ENCODE measurements around the gene ANKRA2.
A peak's percentile ranks its signal among the peaks of the same experiment; 100 is the strongest.

Gene ANKRA2

GRCh38 chr5:73592551-73592950 is 27.1 kb upstream of the ANKRA2 start:
- H3K79me2 ChIP-seq (ENCODE audit: insufficient read depth, low read length), result no peaks in the 10 kb centered on the region
- no peaks in the 10 kb centered on the region for H3K36me3 ChIP-seq (ENCODE audit: low read length)
- no peaks in the 10 kb centered on the region for H3F3A ChIP-seq (ENCODE audit: insufficient read depth)
- no peak overlapping the region for H3K4me3 ChIP-seq (ENCODE audit: insufficient read depth, low read length, poor library complexity, severe bottlenecking)
- no peak overlapping the region for H3K9ac ChIP-seq (ENCODE audit: low read length)
- no peak overlapping the region for H2AFZ ChIP-seq (ENCODE audit: low read depth, low read length, severe bottlenecking)
- H3K9me2 ChIP-seq (replicated peaks; ENCODE audit: insufficient read depth, low read length), result no peaks in the 10 kb centered on the region
- no peaks in the 10 kb centered on the region for H4K20me1 ChIP-seq (ENCODE audit: low read depth, low read length)
- no peaks in the 10 kb centered on the region for H3K9me3 ChIP-seq (ENCODE audit: insufficient read depth, low read length)
- no peak for TF ChIP-seq EZH2phosphoT487 (conservative IDR thresholded peaks at IDR 0.05; ENCODE audit: low read length)
- no peak for TF ChIP-seq CTCF (IDR thresholded peaks at IDR 0.05; ENCODE audit: insufficient read depth, low read length, poor library complexity, severe bottlenecking)
- no peaks in the 10 kb centered on the region for H3K27me3 ChIP-seq (ENCODE audit: low read length)
- no peak overlapping the region for H3K4me2 ChIP-seq (ENCODE audit: low read depth, low read length, poor library complexity, severe bottlenecking)
- H3K27ac ChIP-seq (ENCODE audit: low read depth, low read length), result no peak overlapping the region

GRCh38 chr5:73591698-73592501 is 26.5 kb upstream of the ANKRA2 start:
- Histone ChIP-seq H3K9me3 (ENCODE audit: insufficient read depth, low read length) (no peaks in the 10 kb centered on the region), H4K20me1 (ENCODE audit: low read depth, low read length) (no peaks in the 10 kb centered on the region), H3K79me2 (ENCODE audit: insufficient read depth, low read length) (no peaks in the 10 kb centered on the region), H3K27me3 (ENCODE audit: low read length) (no peaks in the 10 kb centered on the region), H3K27ac (ENCODE audit: low read depth, low read length) (no peak overlapping the region), H3F3A (ENCODE audit: insufficient read depth) (no peaks in the 10 kb centered on the region), H3K9me2 (replicated peaks; ENCODE audit: insufficient read depth, low read length) (no peaks in the 10 kb centered on the region), H3K4me3 (ENCODE audit: insufficient read depth, low read length, poor library complexity, severe bottlenecking) (no peak overlapping the region), H3K36me3 (ENCODE audit: low read length) (no peaks in the 10 kb centered on the region), H3K9ac (ENCODE audit: low read length) (no peak overlapping the region), H2AFZ (ENCODE audit: low read depth, low read length, severe bottlenecking) (no peak overlapping the region), H3K4me2 (ENCODE audit: low read depth, low read length, poor library complexity, severe bottlenecking) (no peak overlapping the region)
- TF ChIP-seq EZH2phosphoT487 (conservative IDR thresholded peaks at IDR 0.05; ENCODE audit: low read length), result no peak
- TF ChIP-seq CTCF (IDR thresholded peaks at IDR 0.05; ENCODE audit: insufficient read depth, low read length, poor library complexity, severe bottlenecking), result no peak

GRCh38 chr5:73591102-73591695 is 25.8 kb upstream of the ANKRA2 start:
- no peak overlapping the region for H3K4me3 ChIP-seq (ENCODE audit: insufficient read depth, low read length, poor library complexity, severe bottlenecking)
- H4K20me1 ChIP-seq (ENCODE audit: low read depth, low read length), result no peaks in the 10 kb centered on the region
- H3K9ac ChIP-seq (ENCODE audit: low read length), result no peak overlapping the region
- no peaks in the 10 kb centered on the region for H3K79me2 ChIP-seq (ENCODE audit: insufficient read depth, low read length)
- H3K4me2 ChIP-seq (ENCODE audit: low read depth, low read length, poor library complexity, severe bottlenecking), result no peak overlapping the region
- H2AFZ ChIP-seq (ENCODE audit: low read depth, low read length, severe bottlenecking), result no peak overlapping the region
- H3K27ac ChIP-seq (ENCODE audit: low read depth, low read length), result no peak overlapping the region
- H3K27me3 ChIP-seq (ENCODE audit: low read length), result no peaks in the 10 kb centered on the region
- TF ChIP-seq CTCF (IDR thresholded peaks at IDR 0.05; ENCODE audit: insufficient read depth, low read length, poor library complexity, severe bottlenecking) (peak; percentile 41), EZH2phosphoT487 (conservative IDR thresholded peaks at IDR 0.05; ENCODE audit: low read length) (no peak)
- H3K36me3 ChIP-seq (ENCODE audit: low read length), result no peaks in the 10 kb centered on the region
- H3K9me3 ChIP-seq (ENCODE audit: insufficient read depth, low read length), result no peaks in the 10 kb centered on the region
- no peaks in the 10 kb centered on the region for H3F3A ChIP-seq (ENCODE audit: insufficient read depth)
- H3K9me2 ChIP-seq (replicated peaks; ENCODE audit: insufficient read depth, low read length), result no peaks in the 10 kb centered on the region
